Stimulated activated CD4-positive, alpha-beta T cell treated with anti-CD3 and anti-CD28 coated beads, Interleukin-1b, Interleukin-23, amount 100 ng/mL, for 1 hour (primary cell): ENCODE results near the gene PITPNM3.
"Not testable (repeated sequence)": the region's sequence is repeated elsewhere in the genome, so short reads cannot be mapped to it uniquely, and the experiment has no call there.

Experiments
- DNase-seq, 2 donors: peaks; one replicate each; pipeline ENCODE4 v3.0.0-alpha.2; 2020; ENCODE audit warnings: low read depth in 2 of 2

PITPNM3 gene

DNA sequence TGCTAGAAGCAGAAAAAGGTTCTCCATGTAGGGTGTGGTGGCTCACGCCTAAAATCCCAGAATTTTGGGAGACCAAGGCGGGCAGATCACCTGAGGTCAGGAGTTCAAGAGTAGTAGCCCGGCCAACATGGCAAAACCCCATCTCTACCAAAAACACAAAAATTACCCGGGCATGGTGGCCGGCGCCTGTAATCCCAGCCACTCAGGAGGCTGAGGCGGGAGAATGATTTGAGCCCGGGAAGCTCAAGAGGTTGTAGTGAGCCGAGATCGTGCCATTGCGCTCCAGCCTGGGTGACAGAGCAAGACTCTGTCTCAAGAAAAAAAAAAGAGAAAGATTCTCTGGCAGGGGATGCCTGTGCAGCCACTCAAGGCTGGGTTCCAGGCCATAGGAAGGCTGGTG lies 54.2 kb downstream of the PITPNM3 start:
- no peak for DNase-seq

DNA sequence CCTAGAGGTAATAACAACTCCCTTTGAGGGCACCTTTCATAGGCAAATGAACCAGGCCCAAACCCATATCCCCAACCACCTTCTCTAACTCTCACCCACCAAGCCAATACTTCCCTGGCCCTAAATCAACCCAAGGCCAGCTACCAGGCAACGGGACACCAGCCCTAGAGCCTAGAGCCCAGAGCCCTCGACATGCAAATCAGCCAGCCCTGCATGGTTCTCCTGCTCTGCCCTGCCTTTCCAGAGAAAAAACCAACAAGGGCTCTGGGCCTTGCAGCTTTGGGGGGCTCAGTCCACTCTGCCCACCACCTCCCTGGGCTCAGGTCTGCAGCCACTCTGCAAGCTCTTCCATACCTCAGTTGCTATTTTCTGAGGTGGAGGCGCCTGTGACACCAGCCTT lies 55.0 kb downstream of the PITPNM3 start:
- DNase-seq: no peak

DNA sequence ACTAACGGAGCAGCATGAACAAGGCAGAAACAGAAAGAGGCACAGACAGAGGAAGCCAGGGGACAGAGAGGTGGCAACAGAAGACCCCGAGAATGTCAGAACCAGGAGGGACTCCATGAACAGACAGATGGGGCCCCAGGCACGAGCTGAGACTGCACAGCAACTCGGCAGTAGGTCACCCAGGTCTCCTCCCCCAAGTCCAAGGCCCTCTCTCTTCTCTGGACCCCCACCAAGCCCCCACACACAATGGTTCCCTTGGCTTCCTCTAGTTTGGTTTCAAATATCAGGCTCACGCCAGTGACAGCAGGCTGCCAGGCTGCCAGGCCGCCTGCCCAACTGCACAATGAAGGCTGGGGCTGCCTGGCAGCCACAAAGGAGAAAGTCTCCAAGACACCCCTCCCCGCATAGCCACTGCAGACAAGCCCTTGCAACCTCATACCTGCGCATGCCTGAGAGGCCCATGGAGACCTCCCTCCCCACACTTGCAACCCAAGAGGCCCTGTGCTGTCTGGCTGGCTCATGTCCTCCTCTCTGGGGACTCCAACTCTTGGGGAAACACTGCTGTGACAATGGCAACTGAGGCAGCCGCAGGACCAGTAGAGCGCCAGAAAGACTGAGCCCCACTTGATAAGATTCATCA lies 57.3 kb downstream of the PITPNM3 start:
- no peak for DNase-seq

DNA sequence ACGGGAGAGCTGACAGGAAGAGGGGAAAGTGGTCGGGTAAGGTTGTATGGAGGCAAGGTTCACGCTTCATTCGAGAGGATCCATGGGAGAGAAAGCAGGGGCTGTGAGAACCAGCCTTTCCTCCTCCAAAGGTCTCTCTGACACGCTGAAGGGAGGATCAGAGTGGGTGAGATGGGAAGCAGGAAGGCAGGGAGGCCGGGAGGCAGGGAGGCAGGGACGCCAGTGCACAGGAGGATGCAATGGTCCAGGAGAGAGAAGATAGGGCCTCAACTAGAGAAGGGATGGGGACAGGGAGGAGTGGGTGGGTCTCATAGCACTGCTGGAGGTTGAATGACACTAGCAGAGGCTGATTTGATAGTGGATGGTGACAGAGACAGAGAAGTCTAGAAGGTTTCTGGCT lies 58.0 kb downstream of the PITPNM3 start:
- DNase-seq: no peak

DNA sequence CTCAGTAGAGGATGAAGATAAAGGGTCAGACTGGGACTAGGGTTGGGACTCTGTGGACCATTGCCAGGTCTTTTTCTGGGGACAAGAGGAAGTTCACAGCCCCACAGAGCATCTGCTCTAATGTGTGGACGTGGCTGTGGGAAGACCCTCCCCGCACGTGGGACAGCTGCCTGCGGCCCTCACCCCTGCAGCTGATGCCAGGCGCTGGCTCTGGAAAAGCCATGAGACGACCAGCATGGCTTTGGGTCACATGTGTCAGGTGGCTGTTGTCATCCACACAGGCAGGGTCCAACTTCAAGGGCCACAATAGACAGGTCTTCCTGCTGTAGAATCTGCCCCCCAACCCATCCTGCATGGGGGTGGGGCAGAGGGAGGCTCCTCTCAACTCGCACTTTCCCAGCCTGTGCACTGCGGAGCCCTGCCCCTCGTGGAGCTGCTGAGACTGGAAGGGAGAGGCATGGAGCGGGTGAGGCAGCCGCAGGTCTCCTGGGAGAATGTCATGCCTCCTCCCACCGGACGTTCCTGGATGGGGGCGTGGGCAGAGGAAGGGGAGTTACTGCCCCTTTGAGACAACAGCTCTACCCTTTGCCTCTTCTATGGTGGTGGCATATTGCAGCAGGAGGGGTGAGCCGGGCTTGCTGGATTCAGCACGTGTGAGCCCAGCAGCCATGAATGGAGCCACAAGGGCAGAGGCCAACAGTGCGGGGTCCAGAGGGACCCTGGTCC lies 58.7 kb downstream of the PITPNM3 start:
- no peak for DNase-seq

DNA sequence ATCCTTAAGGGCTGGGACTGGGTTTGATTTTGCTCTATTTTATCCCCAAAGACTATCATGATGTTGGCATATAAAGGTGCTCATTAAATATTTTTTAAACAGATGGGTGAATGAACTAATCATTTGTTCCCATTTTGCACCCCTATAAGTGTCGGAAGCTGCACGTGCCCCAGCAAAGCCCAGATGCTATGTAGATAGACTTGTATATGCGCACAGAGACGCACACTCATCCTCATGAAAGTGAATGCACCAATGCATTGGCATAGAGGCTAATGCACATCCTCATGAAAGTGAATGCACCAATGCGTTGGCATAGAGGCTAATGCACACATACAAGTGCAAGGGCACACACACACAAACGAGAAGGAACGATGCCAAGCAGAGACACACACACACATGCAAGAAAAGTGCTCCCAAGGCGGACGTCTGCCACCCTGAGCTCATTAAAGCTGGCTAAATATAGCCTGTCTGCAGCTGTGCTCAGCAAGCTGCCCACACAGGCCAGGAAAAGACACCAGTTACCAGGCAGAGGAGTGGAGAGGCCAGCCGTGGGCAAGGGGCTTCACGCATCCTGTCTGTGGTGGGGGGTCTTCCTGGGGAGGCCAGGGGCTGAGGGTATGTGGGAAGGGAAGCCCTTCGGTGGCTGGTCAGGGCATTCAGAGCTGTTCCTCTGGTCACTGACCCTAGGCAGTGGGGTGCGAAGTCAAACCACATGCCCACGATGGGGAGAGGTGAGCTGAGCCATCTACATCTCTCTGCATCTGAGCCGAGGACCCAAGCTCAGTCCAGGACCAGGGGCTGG lies 59.5 kb downstream of the PITPNM3 start:
- DNase-seq: no peak

DNA sequence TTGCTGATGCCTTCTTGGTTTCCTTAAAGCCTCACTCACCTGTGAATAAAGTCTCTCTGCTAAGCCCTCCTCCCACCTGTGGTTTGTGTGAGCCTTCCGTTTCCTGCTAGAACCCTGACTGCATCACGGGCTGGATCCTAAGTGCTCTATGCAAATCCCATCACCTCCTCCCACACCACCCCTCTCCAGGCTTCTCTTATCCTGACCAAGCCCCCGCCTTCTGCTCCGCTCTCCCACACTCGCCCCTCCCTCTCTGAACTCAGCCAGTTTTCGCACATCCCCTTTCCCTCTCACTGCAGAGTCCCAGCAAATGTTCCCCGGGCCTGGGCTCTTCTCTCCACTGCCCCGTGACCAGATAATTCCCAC lies 60.3 kb downstream of the PITPNM3 start:
- DNase-seq: no peak

DNA sequence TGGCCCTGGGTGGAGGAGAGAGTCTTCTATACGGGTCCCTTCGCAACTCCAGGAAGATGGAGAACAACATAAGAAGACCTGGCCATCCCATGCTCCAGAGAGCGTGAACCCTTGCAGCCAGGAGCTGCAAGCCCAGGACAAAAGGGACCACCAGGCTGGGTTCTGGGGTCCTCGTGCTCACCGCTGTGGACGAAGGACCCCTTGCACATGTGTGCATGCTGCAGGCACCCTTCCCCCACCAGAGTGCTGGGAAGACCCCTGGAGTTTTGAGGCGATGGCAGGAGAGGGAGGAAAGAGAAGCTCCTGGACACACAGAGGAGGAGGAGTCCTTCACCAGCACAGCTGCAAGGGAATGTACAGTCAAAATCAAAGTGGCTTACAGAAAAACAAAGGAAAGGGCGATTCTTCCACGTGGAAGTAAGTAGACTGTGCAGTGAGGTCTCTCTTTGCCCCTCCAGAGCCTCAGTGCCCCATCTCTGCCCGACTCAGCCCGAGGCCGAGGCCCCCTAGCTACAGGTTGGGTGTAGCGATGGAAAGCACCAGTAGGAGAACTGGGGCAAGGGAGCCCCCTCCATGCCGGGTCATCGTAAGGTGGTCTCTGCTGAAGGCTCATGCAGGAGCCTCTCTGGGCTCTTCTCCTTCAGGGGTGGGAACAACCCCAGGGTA lies 60.8 kb downstream of the PITPNM3 start:
- no peak for DNase-seq

DNA sequence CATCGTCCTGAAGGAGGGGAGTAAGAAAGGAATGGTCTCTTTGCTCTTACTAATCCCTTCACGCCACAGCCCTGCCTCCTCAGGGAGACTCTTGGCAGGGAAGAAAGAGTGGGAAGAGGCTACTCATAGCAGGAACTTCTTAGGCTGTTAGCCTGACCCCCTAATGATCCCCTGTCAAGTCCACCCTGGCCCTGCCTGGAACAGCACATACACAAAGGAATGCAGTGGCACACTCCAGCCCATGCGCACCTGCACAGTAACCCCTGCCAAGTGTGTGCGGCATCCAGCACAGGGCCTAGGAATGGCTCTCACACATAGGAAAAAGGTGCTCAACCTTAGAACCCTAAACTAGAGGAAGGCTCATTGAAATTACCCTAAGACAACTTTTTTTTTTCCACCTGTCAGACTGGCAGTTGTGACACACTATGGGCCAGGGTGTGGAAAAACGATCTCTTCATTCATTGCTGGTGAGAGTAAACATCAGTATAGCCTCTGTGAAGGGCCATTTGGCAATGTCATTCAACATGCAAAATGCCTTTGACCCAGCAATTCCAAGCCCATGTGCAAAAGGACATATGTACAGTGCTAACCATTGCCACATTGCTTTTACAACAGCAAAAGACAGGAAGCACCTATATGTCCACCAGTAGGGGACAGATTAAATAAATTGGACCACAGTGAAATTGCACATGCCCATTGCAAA lies 62.0 kb downstream of the PITPNM3 start:
- DNase-seq: no peak

DNA sequence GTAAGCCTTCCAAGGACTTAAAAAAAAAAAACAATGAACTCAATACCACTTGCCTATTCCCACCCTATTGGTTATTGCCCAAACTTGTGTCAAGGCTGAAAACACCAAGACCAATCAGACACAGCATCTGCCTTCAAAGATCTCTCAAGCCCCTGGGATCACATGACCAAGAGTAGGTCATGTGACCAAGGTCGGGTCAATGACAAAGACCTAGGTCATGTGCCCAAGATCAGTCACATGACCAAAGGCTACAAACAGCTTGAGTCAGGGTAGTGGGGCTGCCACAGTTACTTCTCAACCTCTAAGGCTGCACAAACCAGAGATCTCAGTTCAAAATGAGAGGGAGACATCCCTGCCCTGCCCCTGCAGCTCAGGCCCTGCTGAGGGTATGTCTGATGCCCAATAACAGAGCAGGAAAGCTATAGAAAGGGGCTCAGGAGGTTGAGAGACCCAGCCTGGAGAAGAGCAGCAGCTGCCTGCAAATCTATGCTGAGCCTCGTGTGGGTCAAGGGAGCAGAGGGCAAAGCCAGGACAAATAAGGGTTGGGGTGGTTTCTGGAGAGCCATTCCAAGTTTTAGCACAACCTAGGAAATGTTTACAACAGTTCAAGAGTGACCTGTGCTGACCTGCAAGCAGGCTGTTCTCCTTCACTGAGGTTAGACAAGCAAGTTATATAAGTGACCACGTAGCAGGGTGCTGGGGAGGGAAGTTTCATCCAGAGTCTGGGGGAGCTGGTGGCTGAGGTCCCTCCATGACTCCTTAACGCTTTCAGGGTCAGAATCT lies 63.3 kb downstream of the PITPNM3 start:
- no peak for DNase-seq

DNA sequence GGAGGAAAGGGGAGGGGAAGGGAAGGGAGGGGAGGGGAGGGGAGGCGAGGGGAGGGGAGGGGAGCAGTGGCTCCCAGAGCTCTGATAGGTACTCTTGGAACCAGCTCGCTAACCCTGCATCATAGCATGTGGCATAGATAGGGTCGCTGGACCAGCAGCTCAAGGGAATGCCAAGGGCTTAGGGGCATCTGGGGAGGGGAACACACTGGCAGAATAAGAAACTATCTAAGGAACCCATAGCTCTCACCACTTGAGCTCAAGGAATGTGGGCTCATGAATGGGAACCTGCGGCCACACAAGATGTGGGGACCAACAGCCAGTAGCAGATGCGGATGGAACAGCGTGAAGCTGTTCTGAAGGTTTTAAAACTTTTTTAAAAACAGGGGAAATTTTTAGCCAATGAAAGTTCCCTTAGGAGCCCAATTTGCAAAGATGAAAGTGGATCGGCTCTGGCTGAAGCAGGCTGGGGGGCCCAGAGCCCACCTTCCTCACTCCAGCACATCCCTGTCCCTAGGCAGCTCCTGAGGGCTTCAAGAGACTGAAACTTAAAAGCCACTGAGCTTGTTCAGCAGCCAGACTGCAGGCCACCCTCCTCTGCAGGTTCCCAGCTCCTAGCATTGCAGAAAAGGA lies 65.2 kb downstream of the PITPNM3 start:
- no peak for DNase-seq

DNA sequence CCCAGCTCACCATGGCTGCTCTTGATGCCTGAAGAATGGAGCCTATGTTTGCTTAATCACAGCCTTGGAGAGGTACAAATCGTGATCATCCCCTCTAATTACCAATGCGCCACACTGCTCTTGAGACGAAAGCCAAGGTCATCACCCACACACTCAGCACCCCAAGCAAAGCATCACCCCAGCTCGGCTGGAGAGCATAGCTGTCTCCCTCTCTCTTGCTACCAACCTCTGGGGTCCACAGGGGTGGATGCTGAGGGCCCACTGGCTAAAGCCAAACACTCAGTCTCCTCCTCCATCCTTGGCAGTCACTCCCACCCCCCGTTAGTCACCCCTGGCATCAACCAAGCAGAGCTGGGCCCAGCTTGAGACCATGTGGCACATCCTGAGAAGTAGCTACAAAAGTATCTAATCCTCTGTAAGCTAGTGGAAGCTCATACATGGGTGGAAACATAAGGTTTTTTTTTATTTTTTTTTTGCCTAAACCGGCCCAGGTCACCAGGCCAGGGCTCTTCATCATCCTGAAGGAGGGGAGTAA lies 67.3 kb downstream of the PITPNM3 start:
- DNase-seq: no peak

DNA sequence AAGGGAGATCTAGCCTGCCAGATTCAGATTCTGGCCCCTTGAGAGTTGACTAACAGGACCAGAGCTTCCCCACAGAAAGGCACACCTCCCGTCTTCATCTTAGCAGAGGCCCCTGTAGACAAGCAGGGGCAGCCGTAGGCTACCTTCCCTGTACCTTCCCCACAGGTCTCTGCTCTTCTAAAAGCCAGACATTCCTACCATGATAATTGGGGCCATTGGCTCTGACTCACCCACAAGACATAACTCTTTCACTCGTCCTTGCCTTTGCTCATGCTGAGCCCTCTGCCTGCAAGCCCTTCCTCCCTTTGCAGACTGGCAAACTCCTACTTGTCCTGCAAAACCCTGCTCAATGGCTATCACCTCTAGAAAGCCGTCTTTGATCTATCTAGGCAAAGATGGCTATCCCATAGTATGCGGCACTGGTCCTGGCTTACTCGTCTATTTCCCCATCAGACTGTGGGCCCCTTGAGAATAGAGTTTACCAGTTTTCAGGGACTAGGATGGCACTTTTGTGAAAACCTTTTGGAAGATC lies 68.3 kb downstream of the PITPNM3 start:
- DNase-seq: no peak

DNA sequence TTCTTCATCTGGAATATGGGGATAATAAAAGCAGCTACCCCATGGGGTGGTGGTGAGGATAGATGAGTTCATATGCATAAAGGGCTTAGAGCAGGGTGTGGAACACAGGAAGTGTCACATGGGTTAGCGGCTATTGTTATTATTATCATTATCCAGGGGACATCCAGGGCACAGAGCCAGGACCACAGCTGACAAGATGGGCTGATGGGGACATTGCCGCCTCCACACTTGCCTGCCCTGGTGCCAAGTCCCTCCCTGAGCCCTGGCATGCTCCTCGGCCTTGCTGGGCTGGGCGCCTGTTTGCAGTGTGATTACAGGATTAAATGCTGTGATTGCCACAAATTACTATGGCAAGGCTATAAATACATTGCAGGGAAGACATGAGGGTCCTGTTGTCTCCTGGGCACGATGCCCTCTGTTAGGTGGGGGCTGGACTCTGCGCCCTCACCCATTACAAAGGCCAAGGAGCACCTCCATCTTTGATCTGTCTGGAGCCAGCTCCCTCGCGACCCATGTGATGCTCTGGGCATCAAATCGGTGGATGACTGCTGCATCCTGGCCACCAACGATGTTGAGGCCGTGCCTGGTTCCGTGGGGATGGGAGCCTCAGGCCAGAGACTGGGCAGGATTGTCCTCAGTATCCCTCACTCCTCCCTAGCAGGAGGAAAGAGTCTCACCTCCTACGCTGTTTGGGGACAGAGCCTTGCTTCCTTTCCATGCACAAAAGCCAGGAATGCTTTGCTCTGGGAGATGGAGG lies 68.9 kb downstream of the PITPNM3 start:
- no peak for DNase-seq

DNA sequence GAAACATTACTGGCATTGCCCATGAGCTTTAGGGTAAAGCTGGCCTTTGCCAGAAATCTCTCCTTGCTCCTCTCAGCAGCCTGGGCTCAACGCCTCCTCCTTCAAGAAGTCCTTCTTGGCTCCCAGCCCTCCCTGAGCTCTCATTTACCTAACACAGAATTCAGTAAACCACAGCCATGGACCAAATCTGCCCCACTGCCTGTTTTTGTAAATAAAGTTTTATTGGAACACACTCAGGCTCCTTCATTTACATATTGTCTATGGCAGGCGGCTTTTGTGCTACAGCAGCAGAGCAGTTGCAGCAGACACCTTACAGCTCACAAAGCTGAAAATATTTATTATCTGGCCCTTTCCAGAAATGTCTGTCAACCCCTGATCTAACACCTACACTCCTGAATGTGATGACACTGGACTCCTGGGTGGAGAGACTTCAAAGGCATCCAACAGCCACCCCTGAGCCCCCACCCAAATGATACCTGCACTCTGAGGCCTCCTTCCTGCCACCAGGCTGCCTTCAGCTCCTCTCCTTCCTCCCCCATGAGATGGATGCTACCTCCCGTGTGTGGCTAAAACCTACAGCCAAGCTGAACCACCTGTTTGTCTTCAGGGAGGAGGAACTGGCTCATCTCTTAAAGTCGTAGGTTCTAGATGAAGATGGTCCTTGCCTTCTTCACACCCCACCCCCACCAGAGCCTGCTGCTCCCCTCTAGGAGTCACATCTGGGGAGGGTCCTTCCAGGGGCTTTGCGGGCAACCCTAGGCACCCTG lies 70.5 kb downstream of the PITPNM3 start:
- DNase-seq: no peak

DNA sequence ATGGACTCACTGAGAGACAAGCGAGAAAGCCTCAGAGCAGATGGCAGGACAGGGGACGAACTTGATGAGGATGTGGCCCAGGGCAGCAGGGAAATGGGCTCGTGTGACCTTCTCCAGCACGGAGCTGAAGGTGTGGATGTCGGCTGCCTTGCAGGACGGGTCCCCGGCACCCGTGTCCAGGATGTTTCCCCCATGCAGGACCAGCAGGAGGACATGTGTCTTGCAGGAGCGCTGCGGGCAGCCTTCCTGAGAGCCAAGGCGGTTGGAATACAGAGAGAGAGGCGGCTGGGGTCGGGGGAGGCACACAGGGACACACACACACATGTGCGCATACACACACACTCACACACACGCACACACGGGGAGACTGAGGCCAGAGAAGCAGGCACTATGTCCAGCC lies 72.8 kb downstream of the PITPNM3 start:
- DNase-seq: no peak

DNA sequence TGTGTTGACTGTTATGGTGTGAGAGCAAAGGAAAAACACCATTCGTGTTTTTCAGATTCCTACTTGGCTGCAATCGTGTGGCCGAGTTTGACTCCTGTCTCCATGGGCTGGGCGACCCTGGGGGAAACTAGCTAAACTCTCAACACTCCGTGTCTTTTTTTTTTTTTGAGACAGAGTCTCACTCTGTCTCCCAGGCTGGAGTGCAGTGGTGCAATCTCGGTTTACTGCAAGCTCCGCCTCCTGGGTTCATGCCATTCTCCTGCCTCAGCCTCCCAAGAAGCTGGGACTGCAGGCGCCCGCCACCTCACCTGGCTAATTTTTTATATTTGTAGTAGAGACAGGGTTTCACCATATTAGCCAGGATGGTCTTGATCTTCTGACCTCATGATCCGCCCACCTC lies 73.6 kb downstream of the PITPNM3 start:
- DNase-seq: not testable (repeated sequence)

DNA sequence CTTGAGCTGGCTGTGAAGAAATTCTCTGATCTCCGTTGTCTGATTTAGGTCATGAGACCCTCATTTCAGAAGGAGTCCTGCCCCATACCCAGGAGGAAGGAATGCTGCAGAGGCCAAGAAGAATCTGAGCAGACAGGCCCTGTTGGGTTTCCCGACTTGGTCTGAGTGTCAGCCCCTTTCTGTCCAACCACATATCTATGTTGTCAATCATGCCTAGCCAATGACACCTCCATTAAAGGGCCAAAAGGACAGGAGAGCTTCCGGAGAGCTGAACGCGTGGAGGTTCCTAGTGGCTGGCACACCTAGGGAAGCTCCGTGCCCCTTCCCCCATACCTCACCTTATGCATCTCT lies 74.3 kb downstream of the PITPNM3 start:
- DNase-seq: no peak

DNA sequence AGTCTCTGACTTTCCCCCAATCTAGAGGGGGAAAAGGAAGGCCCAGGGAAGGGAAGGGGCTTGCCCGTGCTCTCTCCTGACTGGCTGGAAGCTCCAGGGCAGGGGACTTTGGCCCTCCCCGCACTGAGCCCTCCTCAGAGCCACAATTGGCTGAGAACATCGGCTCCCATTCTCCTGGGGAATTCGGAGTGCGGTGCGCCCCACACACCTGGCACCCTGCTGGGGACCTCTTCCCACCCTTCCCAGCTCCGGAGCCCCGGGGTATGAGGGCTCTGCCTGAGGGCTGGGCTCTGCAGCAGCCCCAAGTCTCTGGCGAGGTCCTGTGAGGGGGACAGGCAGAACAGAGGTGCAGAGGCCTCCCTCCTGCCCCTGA lies 76.1 kb downstream of the PITPNM3 start:
- no peak for DNase-seq
